ENCODE measurements around the gene NEK10.
"Not testable (repeated sequence)": the region's sequence is repeated elsewhere in the genome, so short reads cannot be mapped to it uniquely, and the experiment has no call there.

The NEK10 gene

DNA sequence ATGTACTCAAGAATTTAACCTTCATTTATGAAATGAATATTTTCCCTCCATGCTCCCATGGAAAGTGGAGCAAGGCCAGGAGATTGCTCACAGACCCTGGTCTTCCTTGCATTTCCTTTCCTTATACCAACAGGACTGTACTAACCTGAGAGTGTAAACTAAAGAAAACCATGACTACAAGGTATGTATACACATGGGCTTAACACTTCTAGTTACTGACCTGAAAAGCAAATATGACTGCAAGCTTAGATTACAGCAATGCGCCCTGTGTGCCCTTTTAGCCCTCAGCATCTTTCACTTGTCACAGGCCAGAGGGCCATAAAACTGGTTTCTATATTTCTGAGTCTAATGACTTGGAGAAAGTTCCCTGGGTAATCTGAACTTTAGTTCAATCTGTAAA lies 52.1 kb downstream of the NEK10 start:
- no peak for DNase-seq (ENCODE audit: low read depth)

DNA sequence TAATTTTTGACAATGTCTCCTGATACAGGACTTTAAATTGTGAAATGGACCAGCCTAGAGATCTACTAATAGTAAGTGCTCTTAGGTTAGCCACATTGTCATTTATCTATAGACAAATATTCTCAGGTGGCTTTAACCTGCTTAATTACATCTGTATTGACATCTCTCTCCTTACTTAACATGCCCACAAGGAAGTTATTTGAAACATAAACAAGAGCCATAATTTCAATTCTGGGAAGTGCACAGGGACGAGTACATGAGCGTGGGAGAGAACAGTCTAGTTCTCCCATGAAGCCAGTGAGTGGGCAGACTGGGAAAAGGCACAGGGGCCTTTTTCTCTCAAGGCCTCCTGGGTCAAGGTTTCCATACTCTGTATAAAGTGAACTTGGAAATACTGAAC lies 54.2 kb downstream of the NEK10 start:
- no peak for DNase-seq (ENCODE audit: low read depth)

GRCh38 chr3:27312044-27312668 lies 57.0 kb downstream of the NEK10 start:
- no peak for DNase-seq (ENCODE audit: low read depth)

- no peak for DNase-seq (ENCODE audit: low read depth)
Observed at GRCh38 chr3:27311400-27311799, 57.8 kb downstream of the NEK10 start.

GRCh38 chr3:27310688-27311087 lies 58.5 kb downstream of the NEK10 start:
- DNase-seq (ENCODE audit: low read depth): no peak

GRCh38 chr3:27307566-27307965 lies 61.6 kb downstream of the NEK10 start:
- no peak for DNase-seq (ENCODE audit: low read depth)

DNA sequence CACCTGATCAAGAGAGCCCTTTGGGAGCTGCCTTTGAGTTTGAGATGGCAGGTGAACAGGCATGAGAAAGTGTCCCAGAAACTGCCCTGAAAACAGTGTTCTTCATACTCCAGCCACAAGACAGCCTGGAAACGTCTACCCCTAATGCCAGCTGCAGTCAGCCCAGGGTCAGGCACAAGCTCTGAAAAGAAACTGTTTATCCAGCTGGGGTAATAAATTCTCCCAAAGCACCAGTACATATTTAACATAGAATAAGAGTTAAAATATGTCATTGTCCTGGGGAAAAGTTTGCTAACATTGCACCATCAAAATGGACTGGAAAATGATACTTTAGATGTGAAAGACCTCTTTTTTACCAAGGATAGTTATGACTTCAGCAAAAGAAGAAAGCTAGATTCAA lies 66.3 kb downstream of the NEK10 start:
- no peak for DNase-seq (ENCODE audit: low read depth)

DNA sequence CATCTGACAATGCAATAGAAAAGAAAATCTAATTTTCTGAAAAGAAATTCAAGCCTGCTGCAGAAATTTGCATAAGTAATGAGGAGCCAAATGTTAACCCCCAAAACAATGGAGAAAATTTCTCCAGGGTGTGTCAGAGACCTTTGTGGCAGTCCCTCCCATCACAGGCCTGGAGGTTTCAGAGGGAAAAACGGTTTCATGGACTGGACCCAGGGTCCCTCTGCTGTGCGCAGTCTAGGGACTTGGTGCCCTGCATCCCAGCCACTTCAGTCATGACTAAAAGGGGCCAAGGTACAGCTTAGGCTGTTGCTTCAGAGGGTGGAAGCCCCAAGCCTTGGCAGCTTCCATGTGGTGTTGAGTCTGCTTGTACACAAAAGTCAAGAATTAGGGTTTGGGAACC lies 70.2 kb downstream of the NEK10 start:
- not testable (repeated sequence) for DNase-seq (ENCODE audit: low read depth)

DNA sequence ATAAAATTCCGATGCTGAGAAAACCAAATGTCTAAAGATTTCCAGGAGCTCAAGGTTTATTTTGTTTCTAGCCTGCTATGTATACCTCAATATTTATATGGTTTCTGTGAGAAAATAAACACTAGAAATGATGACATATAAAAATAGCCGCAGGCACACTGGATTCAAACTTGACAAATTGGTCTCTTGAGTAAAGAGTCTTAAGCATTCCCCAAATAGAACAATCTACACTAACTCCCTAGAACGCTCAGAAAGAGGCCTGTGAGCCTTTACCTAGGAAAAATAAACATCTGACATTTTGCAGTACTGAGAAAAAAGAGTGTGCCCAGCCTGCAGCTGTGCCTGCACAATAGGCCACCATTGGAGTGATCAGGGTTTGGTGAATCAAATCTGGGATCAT lies 75.2 kb downstream of the NEK10 start:
- DNase-seq (ENCODE audit: low read depth): no peak

- no peak for DNase-seq (ENCODE audit: low read depth)
Observed at GRCh38 chr3:27290760-27291159, 78.4 kb downstream of the NEK10 start.

- no peak for DNase-seq (ENCODE audit: low read depth)
Observed at GRCh38 chr3:27289769-27290413, 79.3 kb downstream of the NEK10 start.

GRCh38 chr3:27287052-27287451 lies 82.1 kb downstream of the NEK10 start:
- DNase-seq (ENCODE audit: low read depth): no peak

GRCh38 chr3:27286467-27286866 lies 82.7 kb downstream of the NEK10 start:
- not testable (repeated sequence) for DNase-seq (ENCODE audit: low read depth)

GRCh38 chr3:27285668-27286067 lies 83.5 kb downstream of the NEK10 start:
- no peak for DNase-seq (ENCODE audit: low read depth)

DNA sequence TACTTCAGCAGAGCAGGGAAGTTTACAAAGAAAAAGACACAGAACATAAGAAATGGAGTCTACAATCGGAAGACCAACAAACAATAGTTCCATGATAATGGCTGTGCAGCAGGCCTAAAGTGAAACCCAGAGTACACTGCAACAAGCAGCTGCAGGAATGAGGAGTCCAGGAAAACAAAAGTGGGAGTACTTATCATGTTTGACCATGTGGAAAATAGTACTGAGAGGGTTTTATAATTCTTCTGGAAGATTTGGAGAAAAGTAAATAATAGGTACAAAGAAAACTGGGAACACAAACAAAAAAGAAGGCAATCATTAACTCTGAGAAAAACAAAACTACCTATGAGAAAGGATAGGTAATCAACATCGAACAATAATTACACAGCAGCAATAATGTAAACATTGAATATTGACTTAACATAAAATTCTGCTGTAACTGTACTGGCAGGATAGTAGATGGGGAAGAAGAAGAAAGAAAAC lies 87.5 kb downstream of the NEK10 start:
- DNase-seq (ENCODE audit: low read depth): no peak

DNA sequence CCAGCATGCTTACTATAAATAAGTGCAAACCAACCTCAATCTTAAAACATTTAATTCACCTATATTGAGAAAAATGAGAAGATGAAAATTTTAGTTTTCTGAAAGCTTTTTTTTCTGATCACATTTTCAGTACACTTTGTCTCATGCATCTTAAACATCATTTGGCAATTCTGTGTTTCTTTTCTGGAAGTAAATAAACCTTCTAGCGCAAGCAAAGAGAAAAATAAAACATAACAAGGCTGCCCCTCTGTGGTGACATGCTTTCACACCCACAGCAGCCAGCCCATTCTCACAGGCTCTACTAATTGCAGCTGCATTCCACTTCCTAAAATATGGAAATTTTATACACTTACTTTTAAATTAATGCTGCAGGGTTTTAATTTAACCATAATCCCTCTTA lies 90.1 kb downstream of the NEK10 start:
- no peak for DNase-seq (ENCODE audit: low read depth)

- DNase-seq (ENCODE audit: low read depth): no peak
Observed at GRCh38 chr3:27278383-27279055, 90.7 kb downstream of the NEK10 start.

GRCh38 chr3:27275441-27275990 lies 93.7 kb downstream of the NEK10 start:
- DNase-seq (ENCODE audit: low read depth): no peak

GRCh38 chr3:27271890-27272289 lies 97.3 kb downstream of the NEK10 start:
- DNase-seq (ENCODE audit: low read depth): no peak

DNA sequence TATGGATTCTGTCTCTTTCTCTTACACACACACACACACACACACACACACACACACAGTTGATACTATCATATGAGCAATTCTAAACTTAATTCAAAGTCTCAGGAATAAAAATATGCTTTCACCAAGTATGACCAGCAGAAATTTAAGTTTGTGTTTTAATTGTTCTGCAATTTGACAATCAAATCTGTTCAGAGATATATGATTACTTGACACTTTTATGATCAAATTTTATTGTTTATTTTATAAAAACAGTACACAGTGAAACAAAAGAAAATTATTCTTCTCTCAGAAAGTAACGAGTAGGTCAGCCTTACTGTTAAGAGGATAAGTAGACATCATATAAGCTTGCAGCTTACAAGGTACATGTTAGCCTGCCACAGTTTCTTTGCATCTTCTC lies 114.3 kb downstream of the NEK10 start:
- DNase-seq (ENCODE audit: low read depth): no peak

DNA sequence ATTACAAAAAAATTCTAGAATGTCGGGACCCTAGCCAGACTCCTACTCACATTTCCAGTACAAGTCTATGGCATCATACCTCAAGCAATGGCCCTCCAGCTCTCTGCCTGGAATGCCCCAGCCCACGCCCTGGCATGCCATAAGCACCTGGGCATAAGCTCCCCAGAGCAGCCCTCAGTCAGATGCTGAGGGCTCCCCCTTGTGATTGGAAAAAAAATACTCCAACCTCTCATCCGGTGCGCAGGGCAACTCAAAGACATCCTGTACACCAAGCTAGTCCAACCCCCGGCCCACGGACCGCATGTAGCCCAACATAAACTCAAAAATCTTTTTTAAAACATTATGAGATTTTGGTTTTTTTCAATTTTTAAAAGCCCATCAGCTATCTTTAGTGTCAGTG lies 115.4 kb downstream of the NEK10 start:
- DNase-seq (ENCODE audit: low read depth): no peak

- DNase-seq (ENCODE audit: low read depth): no peak
Observed at GRCh38 chr3:27253391-27253790, 115.8 kb downstream of the NEK10 start.

- DNase-seq (ENCODE audit: low read depth): no peak
Observed at GRCh38 chr3:27252646-27253045, 116.5 kb downstream of the NEK10 start.
